ENCODE data around the gene TTBK2. TPM values are rescaled to one million over a fixed set of nuclear protein-coding genes. Genes with fewer than 3 reads are reported as not detected.

Gene TTBK2
- total RNA-seq, 2 experiments from 2014 or later, result 17.5 to 20.1 TPM

DNA sequence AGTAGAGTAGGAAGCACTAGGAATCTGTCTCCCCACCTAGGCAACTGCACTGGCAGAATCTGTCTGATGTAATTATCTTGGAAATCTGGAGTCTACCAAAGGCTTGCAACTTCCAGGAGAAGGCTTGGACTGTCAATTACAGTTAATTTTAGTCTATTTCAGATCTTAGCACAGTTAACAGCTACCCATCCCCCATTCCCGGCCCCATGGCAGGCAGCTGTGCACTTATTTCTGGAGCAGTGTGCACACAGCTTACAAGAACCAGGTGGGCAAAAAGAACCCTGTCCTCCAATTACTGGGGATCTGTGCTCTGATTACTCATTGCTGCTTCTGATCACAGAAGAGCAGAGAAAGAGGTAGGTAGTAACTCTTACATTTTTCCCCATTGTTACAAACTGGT is 171.3 kb downstream of the TTBK2 start:
- no peaks in the 10 kb centered on the region for H3K4me1 Mint-ChIP-seq (ENCODE audit: low read depth)
- peaks cover 5% of the 10 kb centered on the region for H3K9me3 Mint-ChIP-seq
- H3K27me3 Mint-ChIP-seq, result no peaks in the 10 kb centered on the region
- no peak overlapping the region for H3K27ac ChIP-seq (ENCODE audit: low read depth in 1 of 2, low read length in 2 of 2)
- intact Hi-C loops (cut with DNase I, micrococcal nuclease), result no loop called here
- DNase-seq (no peak), ATAC-seq (ENCODE audit: poor library complexity) (no peak)
- peaks cover 3 to 7% of the 10 kb centered on the region in 2 experiments for H3K9me3 ChIP-seq (ENCODE audit: control insufficient read depth in 1 of 2, insufficient read depth in 1 of 2, low read length in 2 of 2)
- TF ChIP-seq, protein P1, sequence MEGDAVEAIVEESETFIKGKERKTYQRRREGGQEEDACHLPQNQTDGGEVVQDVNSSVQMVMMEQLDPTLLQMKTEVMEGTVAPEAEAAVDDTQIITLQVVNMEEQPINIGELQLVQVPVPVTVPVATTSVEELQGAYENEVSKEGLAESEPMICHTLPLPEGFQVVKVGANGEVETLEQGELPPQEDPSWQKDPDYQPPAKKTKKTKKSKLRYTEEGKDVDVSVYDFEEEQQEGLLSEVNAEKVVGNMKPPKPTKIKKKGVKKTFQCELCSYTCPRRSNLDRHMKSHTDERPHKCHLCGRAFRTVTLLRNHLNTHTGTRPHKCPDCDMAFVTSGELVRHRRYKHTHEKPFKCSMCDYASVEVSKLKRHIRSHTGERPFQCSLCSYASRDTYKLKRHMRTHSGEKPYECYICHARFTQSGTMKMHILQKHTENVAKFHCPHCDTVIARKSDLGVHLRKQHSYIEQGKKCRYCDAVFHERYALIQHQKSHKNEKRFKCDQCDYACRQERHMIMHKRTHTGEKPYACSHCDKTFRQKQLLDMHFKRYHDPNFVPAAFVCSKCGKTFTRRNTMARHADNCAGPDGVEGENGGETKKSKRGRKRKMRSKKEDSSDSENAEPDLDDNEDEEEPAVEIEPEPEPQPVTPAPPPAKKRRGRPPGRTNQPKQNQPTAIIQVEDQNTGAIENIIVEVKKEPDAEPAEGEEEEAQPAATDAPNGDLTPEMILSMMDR (IDR thresholded peaks at IDR 0.05), result no peak
- H3K4me1 ChIP-seq (ENCODE audit: insufficient read depth, low read length), result no peaks in the 10 kb centered on the region
- peaks cover 77% of the 10 kb centered on the region for H3K36me3 Mint-ChIP-seq (ENCODE audit: low read depth)
- CTCF ChIA-PET, result no interaction called here
- H3K27me3 ChIP-seq (ENCODE audit: control insufficient read depth in 1 of 2, insufficient read depth in 2 of 2, low read length in 2 of 2), result no peaks in the 10 kb centered on the region
- H3K36me3 ChIP-seq (ENCODE audit: insufficient read depth, low read length), result peaks cover 45% of the 10 kb centered on the region
- H3K4me3 Mint-ChIP-seq, result no peak overlapping the region
- no peak overlapping the region for H3K4me3 ChIP-seq (ENCODE audit: low read length)
- POLR2A ChIA-PET, result no interaction called here
- H3K27ac Mint-ChIP-seq, result no peak overlapping the region

DNA sequence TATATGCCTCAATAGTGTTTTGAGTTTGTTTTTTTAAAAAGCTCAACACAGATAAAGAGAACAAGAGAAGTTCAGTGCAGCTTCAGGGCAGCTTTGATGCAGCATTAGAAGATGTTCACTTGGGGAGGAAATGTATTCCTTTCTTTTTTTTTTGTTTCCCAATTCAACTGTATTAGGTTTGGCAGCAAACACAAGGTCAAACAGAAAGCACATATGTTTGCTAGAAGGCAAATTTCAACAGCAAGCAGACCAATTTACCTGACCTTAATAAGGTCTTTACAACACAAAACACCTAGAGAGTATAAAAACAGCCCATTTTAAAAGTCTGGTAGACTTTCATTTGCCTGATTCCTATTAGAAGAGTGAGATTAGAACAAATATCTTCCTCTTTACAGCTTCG is 176.4 kb downstream of the TTBK2 start:
- Mint-ChIP-seq H3K4me3 (no peak overlapping the region), H3K27me3 (no peaks in the 10 kb centered on the region), H3K4me1 (ENCODE audit: low read depth) (no peaks in the 10 kb centered on the region), H3K27ac (no peak overlapping the region), H3K36me3 (ENCODE audit: low read depth) (peaks cover 43% of the 10 kb centered on the region), H3K9me3 (no peaks in the 10 kb centered on the region)
- no peaks in the 10 kb centered on the region for H3K27me3 ChIP-seq (ENCODE audit: control insufficient read depth in 1 of 2, insufficient read depth in 2 of 2, low read length in 2 of 2)
- TF ChIP-seq, protein P1 (IDR thresholded peaks at IDR 0.05), result no peak
- CTCF ChIA-PET, result interaction anchor here (0.5 kb wide), 1 partner anchor 363 kb away, joined by 3 read pairs; no protein-coding TSS in a partner anchor
- ATAC-seq (ENCODE audit: poor library complexity) (no peak), DNase-seq (no peak)
- no peak overlapping the region for H3K4me3 ChIP-seq (ENCODE audit: low read length)
- intact Hi-C loops (cut with DNase I, micrococcal nuclease), result no loop called here
- H3K27ac ChIP-seq (ENCODE audit: low read depth in 1 of 2, low read length in 2 of 2), result no peak overlapping the region
- no peaks in the 10 kb centered on the region for H3K4me1 ChIP-seq (ENCODE audit: insufficient read depth, low read length)
- peaks cover 18% of the 10 kb centered on the region for H3K36me3 ChIP-seq (ENCODE audit: insufficient read depth, low read length)
- POLR2A ChIA-PET, result no interaction called here
- no peaks in the 10 kb centered on the region for H3K9me3 ChIP-seq (ENCODE audit: control insufficient read depth in 1 of 2, insufficient read depth in 1 of 2, low read length in 2 of 2)

DNA sequence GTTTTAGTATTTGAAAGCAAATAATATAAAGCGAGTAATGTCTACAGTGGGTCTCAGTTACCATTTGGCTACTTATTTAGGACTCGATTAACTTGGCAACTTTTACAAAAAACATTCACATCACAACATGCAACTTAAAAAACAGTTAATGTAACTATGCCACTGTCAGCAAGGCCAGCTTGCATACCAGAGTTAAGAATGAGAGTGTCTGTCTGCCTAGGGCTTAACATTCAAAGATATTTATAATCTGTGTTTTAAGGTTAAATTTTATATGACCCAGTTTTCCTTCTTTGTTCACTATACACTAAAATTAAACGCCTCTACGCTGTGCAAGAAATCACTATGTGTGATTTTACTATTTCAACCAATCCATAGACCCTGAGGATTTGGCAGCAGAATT is 178.4 kb downstream of the TTBK2 start:
- no peaks in the 10 kb centered on the region for H3K27me3 ChIP-seq (ENCODE audit: control insufficient read depth in 1 of 2, insufficient read depth in 2 of 2, low read length in 2 of 2)
- peaks cover 7% of the 10 kb centered on the region for H3K4me1 ChIP-seq (ENCODE audit: insufficient read depth, low read length)
- peaks cover 18% of the 10 kb centered on the region for H3K36me3 ChIP-seq (ENCODE audit: insufficient read depth, low read length)
- ChIA-PET POLR2A (no interaction called here), CTCF (no interaction called here)
- H3K36me3 Mint-ChIP-seq (ENCODE audit: low read depth), result peaks cover 36% of the 10 kb centered on the region
- no peaks in the 10 kb centered on the region for H3K9me3 ChIP-seq (ENCODE audit: control insufficient read depth in 1 of 2, insufficient read depth in 1 of 2, low read length in 2 of 2)
- H3K4me3 Mint-ChIP-seq, result no peak overlapping the region
- H3K9me3 Mint-ChIP-seq, result no peaks in the 10 kb centered on the region
- TF ChIP-seq, protein P1 (IDR thresholded peaks at IDR 0.05), result no peak
- no peak overlapping the region for H3K27ac ChIP-seq (ENCODE audit: low read depth in 1 of 2, low read length in 2 of 2)
- ATAC-seq (ENCODE audit: poor library complexity), result no peak
- no peak for DNase-seq
- peaks cover 6% of the 10 kb centered on the region for H3K4me1 Mint-ChIP-seq (ENCODE audit: low read depth)
- H3K4me3 ChIP-seq (ENCODE audit: low read length), result no peak overlapping the region
- H3K27ac Mint-ChIP-seq, result no peak overlapping the region
- H3K27me3 Mint-ChIP-seq, result no peaks in the 10 kb centered on the region
- intact Hi-C loops (cut with DNase I, micrococcal nuclease), result no loop called here

Measured in CD4-positive, alpha-beta T cell (primary cell).